ENCODE measurements around the gene IST1.

The IST1 gene

DNA sequence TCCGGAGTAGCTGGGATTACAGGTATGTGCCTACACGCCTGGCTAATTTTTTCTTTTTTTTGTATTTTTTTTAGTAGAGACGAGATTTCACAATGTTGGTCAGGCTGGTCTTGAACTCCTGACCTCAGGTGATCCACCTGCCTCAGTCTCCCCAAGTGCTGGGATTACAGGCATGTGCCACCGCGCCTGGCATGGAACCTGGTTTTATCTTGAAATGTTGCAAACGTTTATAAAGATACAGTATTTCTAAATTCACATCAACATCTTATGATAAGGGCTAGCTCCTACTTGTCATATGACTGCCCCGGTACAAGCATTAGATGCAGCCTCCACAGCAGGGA, 1.5 kb upstream of the IST1 start:
- H3K4me3 ChIP-seq: peak overlapping the region; percentile 79 to 83
- intact Hi-C loops (cut with DNase I; ENCODE audit: low total_unique reads): loop anchor here (2.0 kb wide), 1 partner anchor 75 kb away; no protein-coding TSS in a partner anchor
- TF ChIP-seq, protein P1, sequence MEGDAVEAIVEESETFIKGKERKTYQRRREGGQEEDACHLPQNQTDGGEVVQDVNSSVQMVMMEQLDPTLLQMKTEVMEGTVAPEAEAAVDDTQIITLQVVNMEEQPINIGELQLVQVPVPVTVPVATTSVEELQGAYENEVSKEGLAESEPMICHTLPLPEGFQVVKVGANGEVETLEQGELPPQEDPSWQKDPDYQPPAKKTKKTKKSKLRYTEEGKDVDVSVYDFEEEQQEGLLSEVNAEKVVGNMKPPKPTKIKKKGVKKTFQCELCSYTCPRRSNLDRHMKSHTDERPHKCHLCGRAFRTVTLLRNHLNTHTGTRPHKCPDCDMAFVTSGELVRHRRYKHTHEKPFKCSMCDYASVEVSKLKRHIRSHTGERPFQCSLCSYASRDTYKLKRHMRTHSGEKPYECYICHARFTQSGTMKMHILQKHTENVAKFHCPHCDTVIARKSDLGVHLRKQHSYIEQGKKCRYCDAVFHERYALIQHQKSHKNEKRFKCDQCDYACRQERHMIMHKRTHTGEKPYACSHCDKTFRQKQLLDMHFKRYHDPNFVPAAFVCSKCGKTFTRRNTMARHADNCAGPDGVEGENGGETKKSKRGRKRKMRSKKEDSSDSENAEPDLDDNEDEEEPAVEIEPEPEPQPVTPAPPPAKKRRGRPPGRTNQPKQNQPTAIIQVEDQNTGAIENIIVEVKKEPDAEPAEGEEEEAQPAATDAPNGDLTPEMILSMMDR (IDR thresholded peaks at IDR 0.05): no peak

DNA sequence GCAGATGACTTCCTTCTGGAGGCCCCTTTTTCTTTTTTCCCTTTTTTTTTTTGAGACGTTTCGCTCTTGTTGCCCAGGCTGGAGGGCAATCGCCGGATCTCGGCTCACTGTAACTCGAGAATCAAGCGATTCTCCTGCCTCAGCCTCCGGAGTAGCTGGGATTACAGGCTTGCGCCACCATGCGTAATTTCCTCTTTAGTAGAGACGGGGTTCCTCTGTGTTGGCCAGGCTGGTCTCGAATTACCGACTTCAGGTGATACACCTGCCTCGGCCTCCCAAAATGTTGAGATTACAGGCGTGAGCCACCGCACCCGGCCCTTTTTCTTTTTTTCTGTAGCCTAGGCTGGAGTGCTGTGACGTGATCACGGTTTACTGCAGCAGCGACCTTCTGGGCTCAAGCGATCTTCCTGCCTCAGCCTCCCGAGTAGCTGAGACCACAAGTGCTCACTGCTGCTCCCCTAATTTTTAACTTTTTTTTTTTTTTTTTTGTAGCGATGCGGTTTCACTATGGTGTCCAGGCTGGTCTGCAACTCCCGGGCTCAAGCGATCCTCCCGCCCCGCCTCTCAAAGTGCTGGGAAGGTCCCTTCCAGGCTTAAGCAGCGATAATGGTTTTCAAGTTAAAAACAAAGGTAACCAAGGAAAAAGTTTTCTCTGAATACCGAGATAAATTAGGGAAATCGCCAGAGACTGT, 956 bp upstream of the IST1 start:
- peaks cover 0 to 38% (median 19%) of the 10 kb centered on the region in 4 donors for H3K4me1 ChIP-seq
- no peaks in the 10 kb centered on the region for H3K27me3 ChIP-seq
- DNase-seq: peak; percentile 69 to 74
- H3K9me3 ChIP-seq: no peaks in the 10 kb centered on the region
- intact Hi-C loops (cut with DNase I; ENCODE audit: low total_unique reads): loop anchor here (2.0 kb wide), 1 partner anchor 76 kb away; no protein-coding TSS in a partner anchor
- peak overlapping the region; percentile 94 to 97 for H3K27ac ChIP-seq
- TF ChIP-seq, protein P1 (IDR thresholded peaks at IDR 0.05): no peak
- H3K4me3 ChIP-seq: peak overlapping the region; percentile 79 to 83
- no peaks in the 10 kb centered on the region for H3K36me3 ChIP-seq

More for the DNA sequence above, 1.5 kb upstream of the IST1 start:
- H3K27me3 ChIP-seq: no peaks in the 10 kb centered on the region
- H3K36me3 ChIP-seq: no peaks in the 10 kb centered on the region
- H3K4me1 ChIP-seq: peaks cover 0 to 33% (median 16%) of the 10 kb centered on the region in 4 donors
- no peak for DNase-seq
- no peaks in the 10 kb centered on the region for H3K9me3 ChIP-seq
- H3K27ac ChIP-seq: peak overlapping the region; percentile 94 to 97

DNA sequence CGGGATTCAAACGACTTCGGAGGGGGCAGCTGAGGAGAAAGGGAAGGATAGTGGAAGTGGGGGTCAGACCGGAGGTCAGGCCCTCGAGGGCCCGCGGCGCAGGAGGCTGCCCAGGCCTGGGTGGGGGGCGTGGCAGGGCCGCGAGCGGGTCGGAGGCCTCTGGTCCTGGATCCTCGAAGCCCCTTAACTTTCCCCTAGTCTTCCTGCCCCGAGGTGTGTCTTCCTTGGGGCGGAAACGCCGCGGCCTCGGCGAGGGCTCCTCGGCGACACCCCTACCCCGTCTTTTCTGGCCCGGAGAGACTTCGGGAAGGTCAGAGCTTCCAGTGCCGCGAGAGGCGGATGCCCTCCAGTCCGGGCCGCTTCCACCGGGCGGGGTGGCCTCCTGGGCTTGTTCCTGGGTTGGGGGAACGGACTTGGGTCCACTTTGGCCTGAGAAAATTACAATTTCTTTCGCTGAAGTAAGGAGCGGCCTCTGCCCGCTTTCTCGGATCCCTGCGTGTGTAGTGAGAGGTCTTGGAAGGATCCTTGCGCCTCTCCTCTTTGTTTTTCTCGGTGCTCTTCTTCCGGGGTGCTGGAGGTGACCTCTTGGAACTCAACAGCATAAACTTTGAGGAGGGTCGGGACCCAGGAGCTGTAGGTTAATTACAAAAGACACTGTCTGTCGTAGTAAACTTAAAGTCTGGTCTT, 491 bp downstream of the IST1 start:
- no peak for DNase-seq
- intact Hi-C loops (cut with DNase I; ENCODE audit: low total_unique reads): loop anchor here (2.0 to 5.0 kb wide), 2 partner anchors 77 to 89 kb away; partner anchors contain the start of gene AP1G1

DNA sequence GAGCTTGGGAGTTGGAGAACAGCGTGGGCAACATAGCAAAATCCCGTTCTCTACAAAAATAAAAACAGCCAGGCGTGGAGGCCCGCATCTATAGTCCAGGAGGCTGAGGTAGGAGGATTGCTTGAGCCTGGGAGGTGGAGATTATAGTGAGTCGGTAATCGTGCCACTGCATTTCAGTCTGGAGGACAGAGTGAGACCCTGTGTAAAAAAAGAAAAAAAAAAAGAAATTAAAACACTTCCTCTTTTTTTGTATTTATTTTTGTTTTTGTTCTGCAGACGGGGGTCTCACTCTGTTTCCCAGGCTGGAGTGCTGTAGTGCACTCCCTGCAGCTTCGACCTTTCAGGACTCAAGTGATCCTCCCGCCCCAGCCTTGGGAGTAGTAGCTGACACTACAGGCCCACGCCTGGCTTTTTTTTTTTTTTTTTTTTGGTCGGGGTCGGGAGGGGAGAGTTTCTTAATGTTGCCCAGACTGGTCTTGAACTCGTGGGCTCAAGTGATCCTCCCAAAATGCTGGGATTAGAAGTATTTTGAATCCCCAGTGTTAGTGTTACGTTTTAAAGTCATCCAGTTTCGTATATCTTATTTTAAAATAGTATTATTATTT, 1.5 kb downstream of the IST1 start:
- Histone ChIP-seq H3K9me3 (no peaks in the 10 kb centered on the region), H3K27me3 (no peaks in the 10 kb centered on the region), H3K4me1 (peaks cover 0 to 63% (median 25%) of the 10 kb centered on the region in 4 donors), H3K4me3 (peak overlapping the region; percentile 79 to 83), H3K27ac (peak overlapping the region; percentile 94 to 97), H3K36me3 (no peaks in the 10 kb centered on the region)
- no peak for DNase-seq
- intact Hi-C loops (cut with DNase I; ENCODE audit: low total_unique reads): loop anchor here (5.0 kb wide), 1 partner anchor 90 kb away; the partner anchor contains the start of gene AP1G1
- TF ChIP-seq, protein P1 (IDR thresholded peaks at IDR 0.05): no peak

More for the DNA sequence above, 491 bp downstream of the IST1 start:
- Histone ChIP-seq H3K27me3 (no peaks in the 10 kb centered on the region), H3K36me3 (no peaks in the 10 kb centered on the region), H3K9me3 (no peaks in the 10 kb centered on the region), H3K4me3 (peak overlapping the region; percentile 79 to 83), H3K4me1 (peaks cover 0 to 52% (median 24%) of the 10 kb centered on the region in 4 donors), H3K27ac (peak overlapping the region; percentile 94 to 97)
- TF ChIP-seq, protein P1 (IDR thresholded peaks at IDR 0.05): no peak

DNA sequence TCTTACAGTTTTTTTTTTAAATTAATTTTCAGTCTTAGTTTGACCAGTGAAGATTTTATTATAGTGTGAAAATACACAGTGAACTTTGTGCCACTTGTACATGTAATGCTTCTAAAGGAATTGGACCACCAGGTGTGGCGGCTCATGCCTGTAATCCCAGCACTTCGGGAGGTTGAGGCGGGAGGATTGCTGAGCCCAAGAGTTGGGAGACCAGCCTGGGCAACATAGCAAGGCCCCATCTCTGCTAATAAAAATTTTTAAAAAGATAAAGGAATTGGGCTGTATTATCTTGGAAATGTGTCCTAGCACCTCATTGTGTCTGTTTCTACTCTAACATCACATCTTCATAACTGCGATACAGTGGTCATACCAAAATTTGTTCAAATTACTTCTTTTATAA, 3.8 kb downstream of the IST1 start:
- Histone ChIP-seq H3K4me1 (peaks cover 0 to 80% (median 28%) of the 10 kb centered on the region in 4 donors), H3K27ac (peak overlapping the region in 1 of 2 donors; percentile 54)

More for the DNA sequence above, 3.8 kb downstream of the IST1 start:
- no peaks in the 10 kb centered on the region for H3K36me3 ChIP-seq
- intact Hi-C loops (cut with DNase I; ENCODE audit: low total_unique reads): loop anchor here (5.0 kb wide), 1 partner anchor 92 kb away; the partner anchor contains the start of gene AP1G1
- no peaks in the 10 kb centered on the region for H3K9me3 ChIP-seq
- DNase-seq: no peak
- H3K27me3 ChIP-seq: no peaks in the 10 kb centered on the region
- TF ChIP-seq, protein P1 (IDR thresholded peaks at IDR 0.05): no peak
- no peak overlapping the region for H3K4me3 ChIP-seq

Data from tibial artery (tissue), 4 donors.